Left lung (tissue), 10 donors: Measurements from ENCODE around the gene EXOSC5. TPM values are rescaled to one million over a fixed set of nuclear protein-coding genes. Genes with fewer than 3 reads are reported as not detected.

Experiments
- ATAC-seq: fragments of 200-7000 bp; cut with Tn5 transposase; one replicate; pipeline ENCODE4 v1.9.1; 2020; ENCODE audit warnings: moderate library complexity
- DNase-seq, 4 donors: peaks; one replicate each; pipeline ENCODE4 v3.0.0-alpha.2; 2013 to 2020
- H3K27ac ChIP-seq, 2 donors: fragments of 200-600 bp; sonication (generic) in 1 of 2; one replicate each; pipeline versions ENCODE4 v1.5.0 to v1.8.0; 2020 to 2021
- H3K27me3 ChIP-seq, 2 donors: fragments of 200-600 bp; sonication (generic) in 1 of 2; one replicate each; pipeline versions ENCODE4 v1.5.0 to v1.8.0; 2020 to 2021
- H3K36me3 ChIP-seq, 2 donors: fragments of 200-600 bp; sonication (generic) in 1 of 2; one replicate each; pipeline versions ENCODE4 v1.5.0 to v1.8.0; 2020 to 2021
- H3K4me1 ChIP-seq, 2 donors: fragments of 200-600 bp; one replicate each; pipeline ENCODE4 v1.8.0; 2021
- H3K4me3 ChIP-seq, 2 donors: fragments of 200-600 bp; sonication (generic) in 1 of 2; one replicate each; pipeline versions ENCODE4 v1.5.0 to v1.8.0; 2020 to 2021; ENCODE audit warnings: mild to moderate bottlenecking in 1 of 2
- H3K9me3 ChIP-seq, 2 donors: fragments of 200-600 bp; sonication (generic) in 1 of 2; one replicate each; pipeline versions ENCODE4 v1.5.0 to v1.8.0; 2020 to 2021
- CTCF ChIP-seq, 2 donors: fragments of 200-600 bp; sonication (generic) in 1 of 2; IDR thresholded peaks; one replicate each; pipeline versions ENCODE4 v1.5.0 to v1.8.0; 2021; ENCODE audit warnings: antibody characterized with exemption in 2 of 2
- intact Hi-C, 2 donors: fragments of 100-400 bp; cut with DNase I; formaldehyde crosslinking; loops; one replicate each; pipeline versions ENCODE4 v1.11.2 to v1.14.2; 2022
- polyA plus RNA-seq, 6 donors: library from polyadenylated mRNA; unstranded; fragments of 120-200 nt; gene quantifications; one replicate each; pipeline ENCODE4 v1.2.1, GENCODE V29; 2013; ENCODE audit not compliant: insufficient read length in 6 of 6
- total RNA-seq, 2 donors: library from RNA; stranded (reverse); fragmentation: NEBNext Ultra II Directional; extraction: Animal tissue kit (Norgen Biotek cat#: 25700); gene quantifications; one replicate each; pipeline ENCODE4 v1.2.1, GENCODE V29; 2021
- donor health status: DM: no; HTN: yes; CAD: no.
- donor health status: DM: no; HTN: no; CAD: no.

Gene EXOSC5
- total and polyA plus RNA-seq, 8 donors, result 10.3 to 19.5 (median 15.2) TPM

- Histone ChIP-seq H3K27me3 (no peaks in the 10 kb centered on the region), H3K27ac (no peak overlapping the region), H3K4me3 (no peak overlapping the region), H3K36me3 (peaks cover 0 to 73% of the 10 kb centered on the region in 2 donors), H3K9me3 (no peaks in the 10 kb centered on the region), H3K4me1 (peaks cover 6 to 92% of the 10 kb centered on the region in 2 donors)
- no peak for DNase-seq
- intact Hi-C loops, result no loop called here
- no peak for TF ChIP-seq CTCF (IDR thresholded peaks at IDR 0.05)
- no peak for ATAC-seq
These were observed 25.8 kb upstream of the EXOSC5 start for GRCh38 chr19:41422955-41423354.

GRCh38 chr19:41422456-41422855 is 25.3 kb upstream of the EXOSC5 start:
- Histone ChIP-seq H3K4me3 (no peak overlapping the region), H3K27me3 (no peaks in the 10 kb centered on the region), H3K9me3 (no peaks in the 10 kb centered on the region), H3K36me3 (peaks cover 0 to 73% of the 10 kb centered on the region in 2 donors), H3K4me1 (peaks cover 4 to 87% of the 10 kb centered on the region in 2 donors), H3K27ac (peak overlapping the region in 1 of 2 donors; percentile 91)
- DNase-seq (no peak), ATAC-seq (no peak)
- no peak for TF ChIP-seq CTCF (IDR thresholded peaks at IDR 0.05)
- intact Hi-C loops, result no loop called here

- peaks cover 4 to 82% of the 10 kb centered on the region in 2 donors for H3K4me1 ChIP-seq
- H3K36me3 ChIP-seq, result peaks cover 0 to 73% of the 10 kb centered on the region in 2 donors
- H3K27me3 ChIP-seq, result no peaks in the 10 kb centered on the region
- TF ChIP-seq CTCF (IDR thresholded peaks at IDR 0.05), result no peak
- no peaks in the 10 kb centered on the region for H3K9me3 ChIP-seq
- H3K27ac ChIP-seq, result peak overlapping the region in 1 of 2 donors; percentile 91
- ATAC-seq (no peak), DNase-seq (no peak)
- no peak overlapping the region for H3K4me3 ChIP-seq
- intact Hi-C loops, result no loop called here
These were observed 24.8 kb upstream of the EXOSC5 start for GRCh38 chr19:41421973-41422372.

- Histone ChIP-seq H3K4me1 (peaks cover 4 to 77% of the 10 kb centered on the region in 2 donors), H3K27ac (peak overlapping the region in 1 of 2 donors; percentile 91), H3K4me3 (no peak overlapping the region), H3K9me3 (no peaks in the 10 kb centered on the region), H3K36me3 (peaks cover 0 to 73% of the 10 kb centered on the region in 2 donors), H3K27me3 (no peaks in the 10 kb centered on the region)
- DNase-seq (peak in 1 of 4 donors; percentile 42), ATAC-seq (no peak)
- intact Hi-C loops, result no loop called here
- TF ChIP-seq CTCF (IDR thresholded peaks at IDR 0.05), result no peak
These were observed 24.2 kb upstream of the EXOSC5 start for GRCh38 chr19:41421314-41421713.

GRCh38 chr19:41420101-41420880 is 23.1 kb upstream of the EXOSC5 start:
- peaks cover 4 to 75% of the 10 kb centered on the region in 2 donors for H3K4me1 ChIP-seq
- no peak overlapping the region for H3K4me3 ChIP-seq
- H3K36me3 ChIP-seq, result peaks cover 0 to 68% of the 10 kb centered on the region in 2 donors
- no peaks in the 10 kb centered on the region for H3K27me3 ChIP-seq
- ATAC-seq (peak; percentile 3), DNase-seq (peak in 2 of 4 donors; percentile 48 to 77)
- H3K27ac ChIP-seq, result peak overlapping the region; percentile 42 to 91
- intact Hi-C loops, result no loop called here
- no peak for TF ChIP-seq CTCF (IDR thresholded peaks at IDR 0.05)
- no peaks in the 10 kb centered on the region for H3K9me3 ChIP-seq
